A673 (cell line): ENCODE data around the gene THBS2.

Source experiments
- EZH2 ChIP-seq: fragments of 200-600 bp; sonication (generic); IDR thresholded peaks from 2 replicates; pipeline ENCODE4 v1.6.1; 2017; ENCODE audit warnings: borderline replicate concordance, low read depth, mild to moderate bottlenecking, mixed read lengths, antibody characterized with exemption, low read length; ENCODE audit not compliant: poor library complexity, severe bottlenecking
- TF ChIP-seq, protein P1 (sequence below): fragments of 300-800, 200-600 bp; sonication (generic); conservative IDR thresholded peaks from 2 replicates; pipeline ENCODE4 v1.5.1; 2017; ENCODE audit warnings: low read depth, mild to moderate bottlenecking, antibody characterized with exemption, low read length, moderate library complexity, mixed read lengths

DNA sequence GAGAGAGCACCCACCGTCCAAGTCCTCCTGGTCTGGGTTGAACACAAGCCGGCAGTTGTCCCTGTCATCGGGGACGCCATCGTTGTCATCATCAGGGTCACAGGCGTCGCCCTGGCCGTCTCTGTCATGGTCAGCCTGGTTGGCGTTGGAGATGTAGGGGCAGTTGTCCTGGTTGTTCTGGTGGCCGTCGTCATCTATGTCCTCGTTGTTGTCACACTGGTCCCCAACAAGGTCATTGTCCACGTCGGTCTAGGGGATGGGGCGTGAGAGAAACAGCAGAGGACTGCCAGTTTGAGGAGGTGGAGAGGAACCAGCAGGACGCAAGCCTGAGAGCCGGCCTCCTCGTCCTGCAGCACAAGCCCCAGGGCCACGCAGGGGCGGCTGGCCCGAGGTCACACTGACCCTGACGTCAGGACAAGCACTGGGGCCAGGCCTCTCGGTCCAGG is 28.5 kb downstream of the THBS2 start:
- TF ChIP-seq EZH2 = no peak
- TF ChIP-seq, protein P1, sequence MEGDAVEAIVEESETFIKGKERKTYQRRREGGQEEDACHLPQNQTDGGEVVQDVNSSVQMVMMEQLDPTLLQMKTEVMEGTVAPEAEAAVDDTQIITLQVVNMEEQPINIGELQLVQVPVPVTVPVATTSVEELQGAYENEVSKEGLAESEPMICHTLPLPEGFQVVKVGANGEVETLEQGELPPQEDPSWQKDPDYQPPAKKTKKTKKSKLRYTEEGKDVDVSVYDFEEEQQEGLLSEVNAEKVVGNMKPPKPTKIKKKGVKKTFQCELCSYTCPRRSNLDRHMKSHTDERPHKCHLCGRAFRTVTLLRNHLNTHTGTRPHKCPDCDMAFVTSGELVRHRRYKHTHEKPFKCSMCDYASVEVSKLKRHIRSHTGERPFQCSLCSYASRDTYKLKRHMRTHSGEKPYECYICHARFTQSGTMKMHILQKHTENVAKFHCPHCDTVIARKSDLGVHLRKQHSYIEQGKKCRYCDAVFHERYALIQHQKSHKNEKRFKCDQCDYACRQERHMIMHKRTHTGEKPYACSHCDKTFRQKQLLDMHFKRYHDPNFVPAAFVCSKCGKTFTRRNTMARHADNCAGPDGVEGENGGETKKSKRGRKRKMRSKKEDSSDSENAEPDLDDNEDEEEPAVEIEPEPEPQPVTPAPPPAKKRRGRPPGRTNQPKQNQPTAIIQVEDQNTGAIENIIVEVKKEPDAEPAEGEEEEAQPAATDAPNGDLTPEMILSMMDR = no peak
